Retinal pigment epithelial cell (primary cell): ENCODE measurements around the gene SSTR5.

Experiments used
- DNase-seq: peaks from one replicate; pipeline ENCODE4 v3.0.0-alpha.2; 2010; ENCODE audit warnings: low read depth
- H3K4me3 ChIP-seq: 2 replicates; pipeline ENCODE4 v1.5.1; 2011; ENCODE audit warnings: mild to moderate bottlenecking, low read length, control low read depth, moderate library complexity
- TF ChIP-seq, protein P1 (sequence below): conservative IDR thresholded peaks from 2 replicates; pipeline ENCODE4 v1.5.1; 2011; ENCODE audit warnings: low read depth, low read length, control low read depth, inconsistent platforms

The SSTR5 gene

DNA sequence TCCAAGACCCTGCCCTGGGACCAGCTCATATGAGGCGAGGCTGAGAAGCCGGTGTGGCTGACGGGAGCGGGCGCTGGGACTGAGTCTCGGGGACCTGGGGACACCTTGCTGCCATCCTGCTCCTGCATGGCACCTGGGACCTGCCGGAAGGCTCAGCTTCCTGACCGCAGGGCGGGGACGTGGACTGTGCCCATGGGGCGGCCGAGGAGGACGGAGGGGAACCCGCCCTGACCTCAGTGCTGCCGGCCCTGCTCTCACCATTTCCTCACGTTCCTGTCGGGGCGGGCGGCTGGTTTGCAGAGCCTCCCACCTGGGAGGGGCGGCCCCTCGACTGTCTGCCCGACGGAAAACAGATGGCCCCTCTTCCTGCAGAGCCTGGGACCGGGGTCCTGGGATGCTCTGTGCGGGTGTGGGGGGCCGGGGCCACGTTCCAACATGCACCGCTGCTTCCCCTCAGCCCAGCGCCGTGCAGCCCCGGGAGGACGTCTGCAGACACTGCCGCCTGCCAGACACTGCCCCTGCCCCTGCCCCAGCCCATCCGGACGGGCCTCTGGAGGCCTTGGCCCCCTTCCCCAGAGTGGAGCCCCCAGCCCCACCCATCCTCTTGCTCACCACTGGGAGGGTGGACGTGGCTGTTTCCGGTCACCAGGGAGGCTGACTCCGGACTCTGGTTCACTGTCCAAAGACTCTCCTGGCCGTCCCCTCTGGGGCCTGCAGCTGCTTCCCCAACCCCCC lies 43.9 kb upstream of the SSTR5 start:
- H3K4me3 ChIP-seq, result no peak overlapping the region
- no peak for DNase-seq
- TF ChIP-seq, protein P1, sequence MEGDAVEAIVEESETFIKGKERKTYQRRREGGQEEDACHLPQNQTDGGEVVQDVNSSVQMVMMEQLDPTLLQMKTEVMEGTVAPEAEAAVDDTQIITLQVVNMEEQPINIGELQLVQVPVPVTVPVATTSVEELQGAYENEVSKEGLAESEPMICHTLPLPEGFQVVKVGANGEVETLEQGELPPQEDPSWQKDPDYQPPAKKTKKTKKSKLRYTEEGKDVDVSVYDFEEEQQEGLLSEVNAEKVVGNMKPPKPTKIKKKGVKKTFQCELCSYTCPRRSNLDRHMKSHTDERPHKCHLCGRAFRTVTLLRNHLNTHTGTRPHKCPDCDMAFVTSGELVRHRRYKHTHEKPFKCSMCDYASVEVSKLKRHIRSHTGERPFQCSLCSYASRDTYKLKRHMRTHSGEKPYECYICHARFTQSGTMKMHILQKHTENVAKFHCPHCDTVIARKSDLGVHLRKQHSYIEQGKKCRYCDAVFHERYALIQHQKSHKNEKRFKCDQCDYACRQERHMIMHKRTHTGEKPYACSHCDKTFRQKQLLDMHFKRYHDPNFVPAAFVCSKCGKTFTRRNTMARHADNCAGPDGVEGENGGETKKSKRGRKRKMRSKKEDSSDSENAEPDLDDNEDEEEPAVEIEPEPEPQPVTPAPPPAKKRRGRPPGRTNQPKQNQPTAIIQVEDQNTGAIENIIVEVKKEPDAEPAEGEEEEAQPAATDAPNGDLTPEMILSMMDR, result no peak

- DNase-seq, result no peak
- TF ChIP-seq, protein P1, result no peak
- H3K4me3 ChIP-seq, result no peak overlapping the region
Observed at GRCh38 chr16:1029259-1029545, 43.3 kb upstream of the SSTR5 start.

- DNase-seq, result no peak
- no peak overlapping the region for H3K4me3 ChIP-seq
- TF ChIP-seq, protein P1, result peak; percentile 3
Observed at GRCh38 chr16:1030473-1030901, 42.1 kb upstream of the SSTR5 start.

DNA sequence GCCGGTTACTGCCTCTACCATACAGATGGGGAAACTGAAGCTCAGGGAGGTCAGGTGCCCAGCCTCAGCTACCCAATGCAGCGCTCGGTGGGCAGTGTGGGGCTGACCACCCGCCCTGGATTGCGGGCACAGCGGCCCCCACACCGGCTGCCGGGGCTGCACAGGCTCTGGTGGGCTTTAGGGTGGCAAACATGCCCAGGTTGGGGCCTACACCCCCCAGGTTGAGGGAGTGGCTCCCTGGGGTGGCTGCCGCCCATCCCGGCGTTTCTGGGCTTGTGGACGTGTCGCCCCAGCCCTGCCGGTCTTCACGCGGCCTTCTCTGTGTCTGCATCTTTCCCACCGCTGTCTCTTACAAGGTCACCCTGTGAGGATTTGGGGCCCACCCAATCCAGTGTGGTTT lies 40.9 kb upstream of the SSTR5 start:
- no peak overlapping the region for H3K4me3 ChIP-seq
- TF ChIP-seq, protein P1, result no peak
- DNase-seq, result no peak

- TF ChIP-seq, protein P1, result no peak
- no peak overlapping the region for H3K4me3 ChIP-seq
- no peak for DNase-seq
Observed at GRCh38 chr16:1032607-1033006, 39.9 kb upstream of the SSTR5 start.

GRCh38 chr16:1033128-1033679 lies 39.3 kb upstream of the SSTR5 start:
- TF ChIP-seq, protein P1, result no peak
- H3K4me3 ChIP-seq, result no peak overlapping the region
- no peak for DNase-seq
